ENCODE data around the gene RASA3. TPM values are rescaled to one million over a fixed set of nuclear protein-coding genes. Genes with fewer than 3 reads are reported as not detected.

The RASA3 gene
- total and polyA plus RNA-seq, 2 of the 4 experiments (the other 2 are of a cell fraction) = 21.0 to 31.4 TPM

GRCh38 chr13:114015969-114016295 is 116.5 kb downstream of the RASA3 start:
- Histone ChIP-seq H3K9me1 (ENCODE audit: insufficient read depth, low read length) (peaks cover 5% of the 10 kb centered on the region), H3K4me2 (ENCODE audit: low read depth, low read length) (no peak overlapping the region), H2BK20ac (ENCODE audit: low read depth, low read length) (no peak overlapping the region), H3K79me1 (ENCODE audit: low read depth in 1 of 2, low read length in 2 of 2) (peaks cover 20 to 56% of the 10 kb centered on the region in 2 experiments), H2BK5ac (ENCODE audit: low read depth, low read length, poor library complexity, severe bottlenecking) (no peak overlapping the region), H2BK15ac (ENCODE audit: low read depth, low read length) (no peak overlapping the region), H3K56ac (ENCODE audit: extremely low read depth, insufficient read depth, low read length) (no peak overlapping the region), H3K23ac (ENCODE audit: low read depth, low read length) (no peak overlapping the region), H2BK120ac (ENCODE audit: low read depth, low read length) (no peak overlapping the region), H4K8ac (ENCODE audit: low read depth in 2 of 2, low read length in 2 of 2) (no peak overlapping the region), H4K20me1 (ENCODE audit: insufficient read depth, low read length) (peaks cover 18% of the 10 kb centered on the region), H3K14ac (replicated peaks; ENCODE audit: low read depth, low read length) (no peak overlapping the region), H3K27ac (ENCODE audit: insufficient read depth, low read length) (no peak overlapping the region), H3K4ac (ENCODE audit: low read depth, low read length) (peak overlapping the region; percentile 5; the same call in 1 of the 2 replicates), H3K9me3 (ENCODE audit: control insufficient read depth, insufficient read depth, low read length) (no peaks in the 10 kb centered on the region), H3K4me1 (ENCODE audit: control insufficient read depth, insufficient read depth, low read length) (no peaks in the 10 kb centered on the region), H3K18ac (ENCODE audit: low read depth, low read length) (no peak overlapping the region), H2AK9ac (replicated peaks; ENCODE audit: low read depth, low read length, poor library complexity) (no peak overlapping the region), H3K9ac (ENCODE audit: low read depth, low read length) (no peak overlapping the region), H2AFZ (replicated peaks; ENCODE audit: low read length, poor library complexity) (no peak overlapping the region), H4K91ac (ENCODE audit: insufficient read depth, low read depth, low read length) (no peak overlapping the region), H3K36me3 (ENCODE audit: control insufficient read depth, insufficient read depth, low read length) (peaks cover 80% of the 10 kb centered on the region), H4K5ac (ENCODE audit: low read depth, low read length) (no peak overlapping the region), H2AK5ac (ENCODE audit: low read depth, low read length) (no peak overlapping the region), H3K4me3 (ENCODE audit: insufficient read depth, low read depth, low read length) (no peak overlapping the region), H3K27me3 (ENCODE audit: control insufficient read depth, insufficient read depth, low read length) (no peaks in the 10 kb centered on the region)
- in situ Hi-C loops (cut with MboI; ENCODE audit: low sequenced_read_pairs) (no loop called here), intact Hi-C loops (cut with micrococcal nuclease) (no loop called here), dilution Hi-C loops (cut with HindIII; ENCODE audit: low sequenced_read_pairs, unreplicated experiment) (no loop called here)
- CTCF ChIA-PET = no interaction called here
- DNase-seq = no peak
- no peak for ATAC-seq (ENCODE audit: low read depth)
- no TSS peak for BruUV-seq (replicated peaks)
- 89% methylated on average over 7 of the region's 11 CpGs; no CpG with 5 or more reads in 1 of the 2 experiments for WGBS, 2 experiments (ENCODE audit: extremely low coverage in 2 of 2, insufficient read length in 1 of 2)
- POLR2A ChIA-PET (ENCODE audit: unreplicated experiment) = no interaction called here
- TF ChIP-seq MXI1 (IDR thresholded peaks at IDR 0.05; ENCODE audit: borderline replicate concordance, low read depth, low read length) (no peak), RCOR1 (IDR thresholded peaks at IDR 0.05; ENCODE audit: insufficient replicate concordance, low read length) (no peak)

All from IMR-90 (cell line).